HL-60/S4 treated with phorbol 12-myristate 13-acetate at 8.2 ng/mL for 4 days and 3 days (cell line): Measurements from ENCODE around the gene MAP4K3.
"Not testable (repeated sequence)": the region's sequence is repeated elsewhere in the genome, so short reads cannot be mapped to it uniquely, and the experiment has no call there.

Source experiments
- in situ Hi-C: fragments of 300-500 bp; cut with MboI; formaldehyde crosslinking; loops from 2 replicates; pipeline ENCODE4 v1.15.0; 2022; ENCODE audit warnings: low sequenced_read_pairs

The MAP4K3 gene

GRCh38 chr2:39377226-39377939 lies 59.7 kb downstream of the MAP4K3 start:
- in situ Hi-C loops = no loop called here

- in situ Hi-C loops = no loop called here
These were observed 61.2 kb downstream of the MAP4K3 start for GRCh38 chr2:39375917-39376316.

GRCh38 chr2:39373181-39373802 lies 63.8 kb downstream of the MAP4K3 start:
- in situ Hi-C loops = no loop called here

DNA sequence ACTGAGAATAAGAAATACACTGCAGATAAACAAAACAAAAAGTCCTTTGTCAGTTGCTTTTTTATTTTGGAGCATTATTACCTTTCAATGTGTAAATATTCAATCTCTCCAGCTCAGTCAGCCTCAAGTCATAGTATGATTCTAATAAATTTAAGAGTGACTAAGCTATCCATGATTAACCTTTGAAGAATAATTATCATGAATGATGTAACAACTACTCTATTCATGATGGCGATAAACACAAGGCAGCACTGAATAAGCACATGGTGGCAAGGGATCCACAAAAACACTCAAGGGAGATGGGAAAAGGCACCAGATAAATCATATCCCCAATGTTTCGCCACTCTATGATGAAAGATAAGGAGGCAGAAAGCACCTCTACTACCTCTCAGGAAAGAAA lies 67.0 kb downstream of the MAP4K3 start:
- in situ Hi-C loops = no loop called here

- in situ Hi-C loops = no loop called here
These were observed 68.2 kb downstream of the MAP4K3 start for GRCh38 chr2:39368846-39369245.

DNA sequence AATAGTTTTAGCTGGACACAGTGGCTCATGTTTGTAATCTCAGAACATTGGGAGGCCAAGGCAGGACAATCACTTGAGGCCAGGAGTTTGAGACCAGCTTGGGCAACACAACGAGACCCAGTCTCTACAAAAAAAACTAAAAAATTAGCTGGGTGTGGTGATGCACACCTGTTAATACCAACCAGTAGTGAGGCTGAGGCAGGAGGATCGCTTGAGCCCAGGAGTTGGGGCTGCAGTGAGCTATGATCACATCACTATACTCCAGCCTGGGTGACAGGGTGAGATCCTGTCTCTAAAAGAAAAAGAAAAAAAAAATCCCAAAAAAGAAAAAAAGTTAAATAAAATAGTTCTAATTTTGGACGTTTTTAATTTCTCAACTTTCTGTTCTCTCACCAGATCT lies 68.7 kb downstream of the MAP4K3 start:
- in situ Hi-C loops = no loop called here

DNA sequence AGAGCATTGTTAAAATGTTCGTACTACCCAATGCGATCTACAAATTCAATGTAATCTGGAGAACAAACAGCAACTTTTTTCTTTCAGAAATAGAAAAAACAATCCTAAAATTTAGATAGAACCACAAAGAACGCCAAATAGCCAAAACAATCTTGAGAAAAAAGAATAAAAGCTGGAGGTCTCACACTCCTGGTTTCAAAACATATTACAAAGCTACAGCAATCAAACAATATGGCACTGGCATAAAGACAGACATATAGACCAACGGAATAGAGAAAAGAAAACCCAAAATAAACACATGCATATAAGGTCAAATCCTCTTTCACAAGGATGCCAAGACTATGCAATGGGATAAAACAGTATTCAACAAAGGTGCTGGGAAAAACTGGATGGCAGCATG lies 74.5 kb downstream of the MAP4K3 start:
- in situ Hi-C loops = no loop called here

DNA sequence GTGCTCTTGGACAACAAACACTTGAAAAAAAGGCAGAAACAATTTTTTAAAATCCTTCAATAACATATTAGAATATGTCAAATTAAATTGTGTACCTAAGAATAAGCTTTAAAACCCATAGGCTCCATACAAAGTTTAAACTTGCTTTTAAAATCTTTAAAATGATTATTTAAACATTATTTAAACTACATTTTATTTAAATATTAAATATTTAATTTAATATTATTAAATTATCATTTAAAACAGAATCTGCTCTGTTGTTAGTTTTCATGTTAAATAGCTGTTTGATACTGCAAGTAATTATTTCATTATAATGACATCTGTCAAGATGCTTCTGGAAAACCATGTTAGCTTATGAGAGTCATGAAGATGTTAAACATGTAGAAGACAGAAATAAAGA lies 75.6 kb downstream of the MAP4K3 start:
- in situ Hi-C loops = no loop called here

DNA sequence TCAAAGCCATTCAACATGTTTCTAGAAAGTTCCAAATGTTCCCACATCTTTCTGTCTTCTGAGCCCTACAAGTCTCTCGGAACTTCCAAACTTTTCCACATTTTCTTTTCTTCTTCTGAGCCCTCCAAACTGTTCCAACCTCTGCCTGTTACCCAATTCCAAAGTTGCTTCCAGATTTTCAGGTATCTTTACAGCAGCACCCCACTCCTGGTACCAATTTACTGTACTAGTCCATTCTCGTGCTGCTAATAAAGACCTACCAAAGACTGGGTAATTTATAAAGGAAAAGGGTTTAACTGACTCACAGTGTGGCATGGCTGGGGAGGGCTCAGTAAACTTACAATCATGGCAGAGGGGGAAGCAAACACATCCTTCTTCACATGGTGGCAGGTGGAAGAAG lies 76.7 kb downstream of the MAP4K3 start:
- in situ Hi-C loops = not testable (repeated sequence)

GRCh38 chr2:39359453-39360038 lies 77.5 kb downstream of the MAP4K3 start:
- in situ Hi-C loops = no loop called here

DNA sequence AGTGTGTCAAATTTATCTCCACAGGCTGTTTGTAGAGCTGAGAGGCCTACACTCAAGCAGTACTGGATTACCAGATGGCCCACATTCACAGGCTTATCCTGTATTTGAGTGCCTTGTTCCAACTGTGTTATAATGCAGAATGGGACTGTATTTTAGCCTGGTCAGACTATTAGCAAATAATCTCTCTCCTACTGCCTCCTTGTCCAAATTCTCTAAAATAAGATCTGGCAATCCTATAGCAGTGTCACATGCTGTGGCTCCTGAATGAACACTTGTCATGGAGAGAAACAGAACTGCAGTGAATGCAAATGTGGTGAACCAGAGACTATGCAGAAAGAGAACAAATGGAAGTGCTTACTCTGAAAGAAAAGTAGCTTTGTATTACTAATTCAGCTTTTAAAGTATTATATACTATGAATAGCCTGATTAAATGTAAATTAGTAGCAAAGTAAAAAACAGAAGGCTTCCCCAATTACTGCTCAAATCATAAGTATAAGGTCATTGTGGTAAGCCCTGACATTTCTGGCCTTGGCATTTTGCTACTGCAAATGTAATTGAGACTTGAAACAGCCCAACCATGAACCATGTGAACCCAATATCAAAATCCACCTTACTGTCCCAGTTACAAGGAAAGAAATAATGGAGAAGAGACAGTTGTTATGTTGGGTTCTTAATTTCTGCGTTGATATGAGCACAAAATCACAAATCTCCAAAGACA lies 80.0 kb downstream of the MAP4K3 start:
- in situ Hi-C loops = no loop called here

- in situ Hi-C loops = no loop called here
These were observed 86.4 kb downstream of the MAP4K3 start for GRCh38 chr2:39350658-39351057.

GRCh38 chr2:39338502-39338901 lies 98.6 kb downstream of the MAP4K3 start:
- in situ Hi-C loops = no loop called here

- in situ Hi-C loops = no loop called here
These were observed 101.2 kb downstream of the MAP4K3 start for GRCh38 chr2:39335930-39336329.

DNA sequence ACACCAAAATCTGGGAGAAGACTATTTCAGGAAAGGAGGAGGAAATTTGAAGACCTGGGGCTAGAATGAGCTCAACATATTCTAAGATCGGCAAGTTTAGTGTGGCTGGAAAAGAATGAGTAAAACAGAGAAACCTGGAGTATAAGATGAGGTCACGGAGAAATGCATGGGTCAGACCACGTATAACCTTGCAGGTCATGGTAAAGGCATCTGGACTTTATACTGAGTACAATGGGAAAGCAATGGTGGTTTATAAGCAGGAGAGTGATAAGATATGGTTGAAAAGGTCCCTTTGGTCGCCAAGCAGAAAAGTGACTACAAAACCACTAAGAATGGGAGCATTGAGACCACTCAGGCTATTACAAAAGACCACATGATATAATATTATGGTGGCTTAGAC lies 102.1 kb downstream of the MAP4K3 start:
- in situ Hi-C loops = no loop called here

- in situ Hi-C loops = no loop called here
These were observed 102.6 kb downstream of the MAP4K3 start for GRCh38 chr2:39334529-39334928.

- in situ Hi-C loops = no loop called here
These were observed 110.4 kb downstream of the MAP4K3 start for GRCh38 chr2:39326644-39327043.

DNA sequence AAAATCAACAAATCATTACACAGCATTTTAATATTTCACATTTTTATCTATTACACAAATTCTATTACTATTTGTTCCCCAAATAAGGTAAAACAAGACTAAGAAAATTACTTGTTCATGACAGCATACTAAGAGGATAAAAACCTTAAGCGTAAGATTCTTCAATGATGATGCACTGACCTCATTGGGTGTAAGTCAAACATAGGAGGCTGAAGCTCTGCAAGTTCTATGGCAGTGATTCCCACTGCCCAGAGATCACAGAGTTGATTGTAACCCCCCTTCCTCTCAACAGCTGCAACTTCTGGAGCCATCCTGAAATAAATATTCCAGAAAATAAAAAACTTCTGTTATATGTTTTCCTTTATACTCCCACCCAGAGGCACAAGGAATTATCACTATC lies 111.1 kb downstream of the MAP4K3 start:
- in situ Hi-C loops = no loop called here

DNA sequence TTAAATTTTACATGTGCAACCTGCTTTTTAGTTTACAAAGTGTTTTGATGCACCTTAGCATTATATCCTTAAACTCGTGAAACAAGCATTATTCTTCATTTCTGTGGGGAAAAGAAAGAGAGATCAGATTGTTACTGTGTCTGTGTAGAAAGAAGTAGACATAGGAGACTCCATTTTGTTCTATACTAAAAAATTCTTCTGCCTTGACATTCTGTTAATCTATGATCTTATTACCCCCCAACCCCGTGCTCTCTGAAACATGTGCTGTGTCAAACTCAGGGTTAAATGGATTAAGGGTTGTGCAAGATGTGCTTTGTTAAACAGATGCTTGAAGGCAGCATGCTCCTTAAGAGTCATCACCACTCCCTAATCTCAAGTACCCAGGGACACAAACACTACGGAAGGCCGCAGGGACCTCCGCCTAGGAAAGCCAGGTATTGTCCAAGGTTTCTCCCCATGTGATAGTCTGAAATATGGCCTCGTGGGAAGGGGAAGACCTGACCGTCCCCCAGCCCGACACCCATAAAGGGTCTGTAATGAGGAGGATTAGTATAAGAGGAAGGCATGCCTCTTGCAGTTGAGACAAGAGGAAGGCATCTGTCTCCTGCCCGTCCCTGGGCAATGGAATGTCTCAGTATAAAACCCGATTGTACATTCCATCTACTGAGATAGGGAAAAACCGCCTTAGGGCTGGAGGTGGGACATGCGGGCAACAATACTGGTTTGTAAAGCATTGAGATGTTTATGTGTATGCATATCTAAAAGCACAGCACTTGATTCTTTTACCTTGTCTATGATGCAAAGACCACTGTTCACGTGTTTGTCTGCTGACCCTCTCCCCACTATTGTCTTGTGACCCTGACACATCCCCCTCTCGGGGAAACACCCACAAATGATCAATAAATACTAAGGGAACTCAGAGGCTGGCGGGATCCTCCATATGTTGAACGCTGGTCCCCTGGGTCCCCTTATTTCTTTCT lies 115.7 kb downstream of the MAP4K3 start:
- in situ Hi-C loops = not testable (repeated sequence)

DNA sequence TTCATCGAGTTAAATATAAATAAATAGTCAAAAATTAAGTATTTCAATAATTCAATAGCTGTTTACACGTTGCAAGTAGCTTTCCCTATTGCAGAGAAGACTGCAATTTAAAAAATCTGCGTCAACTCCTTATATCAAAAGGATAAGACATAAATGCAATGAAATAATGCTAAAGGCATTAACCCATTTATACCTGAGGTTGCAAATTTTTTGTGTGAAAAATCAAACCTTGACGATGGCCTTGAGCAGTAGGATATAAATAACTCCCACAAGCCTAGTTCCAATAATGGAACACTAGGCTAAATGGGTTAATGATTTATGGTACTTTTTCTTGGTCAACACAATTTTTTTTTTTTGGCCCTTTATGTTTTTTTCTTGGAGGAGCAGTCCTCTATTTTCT lies 116.9 kb downstream of the MAP4K3 start:
- in situ Hi-C loops = no loop called here

- in situ Hi-C loops = no loop called here
These were observed 123.5 kb downstream of the MAP4K3 start for GRCh38 chr2:39313575-39313974.
